ENCODE results near the gene DES. TPM values are rescaled to one million over a fixed set of nuclear protein-coding genes. Genes with fewer than 3 reads are reported as not detected.

Gene DES
- total and polyA plus RNA-seq, 9 of the 15 experiments (the other 6 are each of a cell fraction or from before 2014, with no cell fraction given): 2.5 to 58.9 (median 21.9) TPM

- TF ChIP-seq SAFB (IDR thresholded peaks at IDR 0.05; ENCODE audit: borderline replicate concordance, low read depth, low read length) (peak; percentile 99), NFIX (CRISPR knock-in tag; IDR thresholded peaks at IDR 0.05; ENCODE audit: low read depth) (no peak)
Observed at GRCh38 chr2:219388121-219388906, 29.9 kb upstream of the DES start (continued).

- Histone ChIP-seq H3K9me3 (replicated peaks; ENCODE audit: control insufficient read depth, insufficient read depth, low read depth, low read length) (no peaks in the 10 kb centered on the region), H3K36me3 (ENCODE audit: control insufficient read depth, insufficient read depth, low read length) (peaks cover 29% of the 10 kb centered on the region; the same call in 2 of the 3 replicates), H3K27ac (ENCODE audit: extremely low read depth, low read depth, low read length) (peak overlapping the region; percentile 88), H4K20me1 (replicated peaks; ENCODE audit: control insufficient read depth, insufficient read depth, low read length) (no peaks in the 10 kb centered on the region), H3K4me1 (replicated peaks in 1 of 2; ENCODE audit: control insufficient read depth in 2 of 2, insufficient read depth in 2 of 2, low read length in 2 of 2) (peaks cover 17 to 27% of the 10 kb centered on the region in 2 experiments; a peak in 4 of 5 replicates), H3K9ac (ENCODE audit: insufficient read depth in 1 of 2, low read depth in 2 of 2, low read length in 2 of 2) (peak overlapping the region; percentile 63 to 71; a peak in 3 of 4 replicates), H2AFZ (ENCODE audit: low read depth, low read length) (peak overlapping the region; percentile 99), H3K79me2 (ENCODE audit: control insufficient read depth, insufficient read depth, low read length) (peaks cover 10% of the 10 kb centered on the region), H3K27me3 (ENCODE audit: control insufficient read depth in 2 of 2, insufficient read depth in 2 of 2, low read length in 2 of 2) (no peaks in the 10 kb centered on the region), H3K4me2 (ENCODE audit: insufficient read depth, low read length) (peak overlapping the region; percentile 88), H3K9me1 (ENCODE audit: control insufficient read depth, insufficient read depth, low read length) (peaks cover 10% of the 10 kb centered on the region), H3K4me3 (peak overlapping the region; percentile 37)
- in situ Hi-C loops (cut with MboI) (no loop called here), intact Hi-C loops (cut with micrococcal nuclease) (no loop called here)
- POLR2A ChIA-PET: interaction anchor here (0.6 to 2.1 kb wide), 6 partner anchors 11 to 137 kb away, joined by 3 to 5 read pairs (median 4); no protein-coding TSS in a partner anchor
- 13% methylated on average over 6 of the region's 6 CpGs for WGBS (ENCODE audit: insufficient coverage, low coverage, missing lambda C conversion rate)
- ATAC-seq: peak; percentile 4
- peak in 1 of 4 experiments; percentile 40 for DNase-seq (ENCODE audit: extremely low read depth in 1 of 4, low spot score in 3 of 4)
- CTCF ChIA-PET (ENCODE audit: low intra/inter-chr PET ratio): no interaction called here
- no peak for FAIRE-seq
- TF ChIP-seq ZFX (CRISPR knock-in tag; IDR thresholded peaks at IDR 0.05) (peak; percentile 47; the same call in 1 of the 2 replicates), NR0B1 (IDR thresholded peaks at IDR 0.05; ENCODE audit: partially characterized antibody) (no peak), PREB (CRISPR knock-in tag; IDR thresholded peaks at IDR 0.05) (0 out of 2 replicates have a peak, but pooled peaks have one; percentile 67)
- TSS peak; percentile 95 for BruUV-seq (replicated peaks)
Observed at GRCh38 chr2:219388907-219389156, 29.3 kb upstream of the DES start.

Measured in K562 (cell line).